Measurements from ENCODE around the gene SH2D1B. TPM values are rescaled to one million over a fixed set of nuclear protein-coding genes. Genes with fewer than 3 reads are reported as not detected.

The SH2D1B gene
- total and polyA plus RNA-seq, 2 experiments from 2014 or later: not detected

- TF ChIP-seq ZNF462 (CRISPR knock-in tag; IDR thresholded peaks at IDR 0.05) (no peak), CTCF (conservative IDR thresholded peaks at IDR 0.05; ENCODE audit: low read depth in 2 of 2) (no peak), ETS1 (IDR thresholded peaks at IDR 0.05) (no peak), EZH2phosphoT487 (IDR thresholded peaks at IDR 0.05; ENCODE audit: unreplicated experiment) (no peak), STAT1 (IDR thresholded peaks at IDR 0.05; ENCODE audit: unreplicated experiment) (no peak), ZNF114 (CRISPR knock-in tag; IDR thresholded peaks at IDR 0.05) (no peak), CREB1 (CRISPR knock-in tag; IDR thresholded peaks at IDR 0.05; ENCODE audit: low read depth) (no peak), POLR2AphosphoS5 (IDR thresholded peaks at IDR 0.05; ENCODE audit: low read depth) (no peak), EZH2 (IDR thresholded peaks at IDR 0.05; ENCODE audit: low read depth, unreplicated experiment) (no peak), NANOG (IDR thresholded peaks at IDR 0.05; ENCODE audit: borderline replicate concordance) (no peak)
Measured at GRCh38 chr1:162359523-162360236, 52.3 kb downstream of the SH2D1B start (continued).
